Fibroblast of skin of back (primary cell): ENCODE data around the gene MAP3K5. TPM values are rescaled to one million over a fixed set of nuclear protein-coding genes. Genes with fewer than 3 reads are reported as not detected.
"Not testable (repeated sequence)": the region's sequence is repeated elsewhere in the genome, so short reads cannot be mapped to it uniquely, and the experiment has no call there.

ENCODE experiments used
- DNase-seq: peaks from one replicate; pipeline ENCODE4 v3.0.0-alpha.2; 2013
- polyA plus RNA-seq, 2 experiments: library from polyadenylated mRNA; unstranded; fragments of 120-200 nt; gene quantifications; one replicate each; pipeline ENCODE4 v1.2.1, GENCODE V29; 2013; ENCODE audit not compliant: insufficient read length in 2 of 2

MAP3K5 gene, protein sequence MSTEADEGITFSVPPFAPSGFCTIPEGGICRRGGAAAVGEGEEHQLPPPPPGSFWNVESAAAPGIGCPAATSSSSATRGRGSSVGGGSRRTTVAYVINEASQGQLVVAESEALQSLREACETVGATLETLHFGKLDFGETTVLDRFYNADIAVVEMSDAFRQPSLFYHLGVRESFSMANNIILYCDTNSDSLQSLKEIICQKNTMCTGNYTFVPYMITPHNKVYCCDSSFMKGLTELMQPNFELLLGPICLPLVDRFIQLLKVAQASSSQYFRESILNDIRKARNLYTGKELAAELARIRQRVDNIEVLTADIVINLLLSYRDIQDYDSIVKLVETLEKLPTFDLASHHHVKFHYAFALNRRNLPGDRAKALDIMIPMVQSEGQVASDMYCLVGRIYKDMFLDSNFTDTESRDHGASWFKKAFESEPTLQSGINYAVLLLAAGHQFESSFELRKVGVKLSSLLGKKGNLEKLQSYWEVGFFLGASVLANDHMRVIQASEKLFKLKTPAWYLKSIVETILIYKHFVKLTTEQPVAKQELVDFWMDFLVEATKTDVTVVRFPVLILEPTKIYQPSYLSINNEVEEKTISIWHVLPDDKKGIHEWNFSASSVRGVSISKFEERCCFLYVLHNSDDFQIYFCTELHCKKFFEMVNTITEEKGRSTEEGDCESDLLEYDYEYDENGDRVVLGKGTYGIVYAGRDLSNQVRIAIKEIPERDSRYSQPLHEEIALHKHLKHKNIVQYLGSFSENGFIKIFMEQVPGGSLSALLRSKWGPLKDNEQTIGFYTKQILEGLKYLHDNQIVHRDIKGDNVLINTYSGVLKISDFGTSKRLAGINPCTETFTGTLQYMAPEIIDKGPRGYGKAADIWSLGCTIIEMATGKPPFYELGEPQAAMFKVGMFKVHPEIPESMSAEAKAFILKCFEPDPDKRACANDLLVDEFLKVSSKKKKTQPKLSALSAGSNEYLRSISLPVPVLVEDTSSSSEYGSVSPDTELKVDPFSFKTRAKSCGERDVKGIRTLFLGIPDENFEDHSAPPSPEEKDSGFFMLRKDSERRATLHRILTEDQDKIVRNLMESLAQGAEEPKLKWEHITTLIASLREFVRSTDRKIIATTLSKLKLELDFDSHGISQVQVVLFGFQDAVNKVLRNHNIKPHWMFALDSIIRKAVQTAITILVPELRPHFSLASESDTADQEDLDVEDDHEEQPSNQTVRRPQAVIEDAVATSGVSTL (N-terminal part only)
- polyA plus RNA-seq (2013, experiment 1 of 2; ENCODE audit: insufficient read length) = 8.9 TPM
- 7.2 TPM for polyA plus RNA-seq (2013, experiment 2 of 2; ENCODE audit: insufficient read length)

DNA sequence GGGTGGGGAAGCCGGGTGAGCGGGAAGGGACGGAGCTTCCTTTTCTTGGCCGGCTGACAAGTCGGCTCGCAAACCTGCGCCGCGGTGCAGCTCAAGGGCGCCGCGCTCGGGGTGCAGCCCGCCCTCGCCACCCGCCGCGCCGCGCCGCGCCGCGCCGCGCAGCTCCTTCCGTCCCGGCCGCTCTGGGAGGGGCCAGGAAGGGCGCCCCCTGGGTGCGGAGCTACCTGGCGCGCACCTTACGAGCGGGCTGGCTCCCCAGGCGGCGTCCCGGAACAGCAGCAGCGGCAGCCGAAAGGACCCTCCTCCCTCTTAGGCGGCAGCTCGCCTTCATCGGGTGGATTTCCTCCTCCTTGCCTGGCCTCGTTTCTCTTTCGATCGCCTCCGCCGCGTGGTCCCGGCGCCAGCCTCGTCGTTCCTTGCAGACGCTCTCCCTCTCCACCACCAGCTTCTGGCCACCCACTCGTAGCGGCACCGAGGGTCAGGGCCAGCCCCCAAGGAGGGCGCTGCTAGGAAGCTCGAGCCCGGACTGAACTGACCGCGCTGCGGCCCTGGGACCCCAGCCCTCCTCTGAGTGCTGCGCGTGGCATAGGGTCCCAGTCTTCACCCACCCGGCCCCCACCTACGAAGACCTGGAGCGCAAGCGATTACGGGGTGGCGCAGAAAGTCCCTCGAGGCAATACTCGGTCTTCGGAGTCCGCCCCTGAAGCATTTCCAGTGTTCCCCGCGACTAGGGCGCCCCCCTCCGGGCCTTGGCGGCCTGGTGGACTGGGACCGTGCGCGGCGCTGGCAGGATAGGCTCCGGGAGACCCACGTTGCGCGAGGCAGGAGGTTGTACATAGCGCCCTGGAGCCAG is at the start of gene MAP3K5:
Gene MAP3K5, minus strand, starts transcription at position 68 of the 853 bp plus-strand sequence. CDS start 320 bp downstream, outside the sequence.
- peak; percentile 87 for DNase-seq

DNA sequence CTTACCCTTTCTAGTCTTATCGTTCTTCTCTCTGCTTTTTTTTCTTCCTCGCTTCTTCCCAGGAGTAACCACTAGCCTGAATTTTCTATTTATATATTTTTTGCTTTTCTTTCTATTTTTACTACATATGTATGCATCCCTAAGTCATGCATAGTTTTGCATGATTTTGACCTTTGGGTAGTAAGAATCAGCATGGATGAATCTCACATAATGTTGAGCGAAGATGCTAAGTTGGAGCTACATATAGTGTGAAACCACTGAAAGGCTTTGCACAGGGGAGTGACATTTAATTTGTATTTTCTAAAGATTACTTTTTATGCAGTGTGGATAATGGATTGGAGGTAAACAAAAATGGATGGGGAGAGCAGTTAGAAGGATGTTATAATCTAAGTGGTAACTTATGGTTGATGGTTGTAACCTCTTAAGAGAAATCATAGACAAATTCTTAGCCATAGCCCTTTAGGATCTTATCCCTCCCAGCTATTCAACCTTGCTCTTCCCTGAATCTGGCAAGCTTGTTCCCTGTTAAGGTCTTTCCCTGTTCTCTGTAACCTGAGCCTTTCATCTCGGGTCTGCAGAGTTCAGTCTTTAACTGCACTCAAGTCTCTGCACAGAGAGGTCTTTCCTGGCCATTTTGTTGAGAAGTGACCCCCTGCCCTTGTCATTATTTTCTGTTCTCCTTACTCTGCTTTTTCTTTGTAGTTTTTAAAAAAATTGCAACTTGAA is 48.2 kb upstream of the MAP3K5 start:
- no peak for DNase-seq

DNA sequence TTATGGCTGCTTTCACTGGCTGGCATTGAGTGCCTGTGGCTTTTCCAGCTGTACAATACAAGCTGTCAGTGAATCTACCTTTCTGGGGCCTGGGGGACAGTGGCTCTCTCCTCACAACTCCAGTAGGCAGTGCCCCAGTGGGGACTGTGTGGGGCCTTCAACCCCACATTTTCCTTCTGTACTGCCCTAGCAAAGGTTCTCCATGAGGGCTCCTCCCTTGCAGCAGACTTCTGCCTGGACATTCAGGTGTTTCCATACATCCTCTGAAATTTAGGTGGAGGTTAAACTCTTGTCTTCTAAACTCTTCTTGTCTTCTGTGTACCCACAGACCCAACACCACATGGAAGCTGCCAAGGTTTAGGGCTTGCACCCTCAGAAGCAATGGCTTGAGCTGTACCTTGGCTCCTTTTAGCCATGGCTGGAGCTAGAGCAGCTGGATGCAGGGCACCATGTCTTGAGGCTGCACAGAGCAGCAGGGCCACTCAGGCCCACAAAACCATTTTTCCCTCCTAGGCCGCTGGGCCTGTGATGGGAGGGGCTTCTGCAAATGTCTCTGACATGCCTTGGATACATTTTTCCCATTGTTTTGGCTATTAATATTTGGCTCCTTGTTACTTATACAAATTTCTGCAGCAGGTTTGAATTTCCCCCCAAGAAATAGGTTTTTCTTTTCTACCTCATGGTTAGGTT is 39.7 kb upstream of the MAP3K5 start:
- DNase-seq = no peak

DNA sequence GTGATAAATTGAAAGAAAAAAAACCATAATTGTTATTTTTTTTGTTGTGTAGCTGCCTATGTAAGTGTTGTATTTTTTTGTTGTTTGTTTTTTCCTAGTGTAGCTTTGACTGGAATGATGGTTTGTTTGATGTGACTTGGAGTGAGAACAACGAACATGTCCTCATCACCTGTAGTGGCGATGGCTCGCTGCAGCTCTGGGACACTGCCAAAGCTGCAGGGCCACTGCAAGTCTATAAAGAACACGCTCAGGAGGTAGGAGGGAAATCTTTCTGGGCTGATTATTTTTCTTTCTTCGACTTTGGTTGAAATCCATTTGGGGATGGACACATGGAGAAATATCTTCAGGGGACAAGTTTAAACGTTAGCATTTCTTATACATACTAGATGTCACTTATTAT is 33.9 kb upstream of the MAP3K5 start:
- DNase-seq = no peak

- no peak for DNase-seq
These were observed 30.9 kb upstream of the MAP3K5 start for GRCh38 chr6:136823128-136823660.

- DNase-seq = peak; percentile 95
These were observed 30.3 kb upstream of the MAP3K5 start, which contains the start of gene PEX7 for GRCh38 chr6:136822376-136823127. Gene PEX7, plus strand, starts transcription at chr6:136822592. Its CDS starts 74 bp downstream, at chr6:136822666.

DNA sequence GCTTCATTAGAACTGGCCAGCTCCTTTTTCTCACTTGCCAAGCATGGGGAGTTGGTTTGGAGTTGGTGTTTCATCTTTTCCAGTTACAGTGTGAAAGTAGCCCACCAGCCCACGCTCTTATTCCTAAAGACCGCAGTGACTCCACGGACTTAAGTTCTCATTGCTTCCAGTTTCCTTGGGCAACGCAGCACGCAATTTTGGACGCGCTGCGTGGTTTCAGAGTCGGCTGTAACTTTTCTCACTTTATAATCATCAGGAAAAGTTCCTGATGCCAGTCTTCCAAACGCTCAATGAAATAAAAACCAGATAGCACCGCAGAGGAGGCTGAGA is 29.7 kb upstream of the MAP3K5 start:
- DNase-seq = no peak

- no peak for DNase-seq
These were observed 28.3 kb upstream of the MAP3K5 start for GRCh38 chr6:136820561-136820960.

GRCh38 chr6:136816656-136817055 is 24.4 kb upstream of the MAP3K5 start:
- no peak for DNase-seq

- not testable (repeated sequence) for DNase-seq
These were observed 23.3 kb upstream of the MAP3K5 start for GRCh38 chr6:136815608-136816007.

DNA sequence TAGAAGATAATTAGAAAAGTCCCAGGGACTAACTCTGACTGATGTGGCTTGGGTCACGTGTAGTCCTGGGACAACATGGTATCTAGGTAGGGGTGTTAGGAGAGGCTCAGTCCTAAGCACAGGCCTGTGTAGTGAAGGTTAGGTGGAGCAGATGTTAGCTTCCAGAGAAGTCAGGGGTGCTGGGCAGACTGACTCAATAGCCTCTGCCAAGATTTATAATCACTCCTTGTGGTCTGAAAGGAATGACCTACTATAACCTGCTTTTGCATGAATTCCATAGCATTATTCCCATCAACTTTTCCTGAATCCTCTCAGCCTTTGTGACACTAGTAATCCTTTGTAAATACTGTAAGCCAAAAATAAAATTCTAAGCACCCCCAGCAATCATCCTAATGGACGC is 19.9 kb upstream of the MAP3K5 start:
- DNase-seq = peak; percentile 55

GRCh38 chr6:136811272-136811671 is 19.0 kb upstream of the MAP3K5 start:
- peak; percentile 47 for DNase-seq

GRCh38 chr6:136809091-136809860 is 17.0 kb upstream of the MAP3K5 start:
- no peak for DNase-seq

GRCh38 chr6:136803608-136804007 is 11.3 kb upstream of the MAP3K5 start:
- DNase-seq = no peak

DNA sequence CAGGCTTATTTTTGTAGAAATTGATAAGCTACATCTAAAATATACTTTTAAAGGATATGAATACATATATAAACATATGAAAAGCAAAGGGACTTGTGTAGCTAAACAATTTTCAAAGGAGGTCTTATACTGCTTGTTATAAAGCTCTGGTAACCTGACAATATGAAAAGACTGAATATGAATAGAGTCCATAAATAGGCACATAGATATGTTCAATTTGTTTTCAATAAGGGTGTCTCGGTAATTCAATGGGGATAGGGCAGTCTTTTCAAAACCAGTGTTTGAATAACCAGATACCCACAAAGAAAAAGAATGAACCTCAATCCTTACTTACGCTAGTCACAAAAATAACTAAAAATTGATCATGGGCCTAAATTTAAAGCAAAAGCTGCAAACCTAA is 9.3 kb upstream of the MAP3K5 start:
- no peak for DNase-seq

DNA sequence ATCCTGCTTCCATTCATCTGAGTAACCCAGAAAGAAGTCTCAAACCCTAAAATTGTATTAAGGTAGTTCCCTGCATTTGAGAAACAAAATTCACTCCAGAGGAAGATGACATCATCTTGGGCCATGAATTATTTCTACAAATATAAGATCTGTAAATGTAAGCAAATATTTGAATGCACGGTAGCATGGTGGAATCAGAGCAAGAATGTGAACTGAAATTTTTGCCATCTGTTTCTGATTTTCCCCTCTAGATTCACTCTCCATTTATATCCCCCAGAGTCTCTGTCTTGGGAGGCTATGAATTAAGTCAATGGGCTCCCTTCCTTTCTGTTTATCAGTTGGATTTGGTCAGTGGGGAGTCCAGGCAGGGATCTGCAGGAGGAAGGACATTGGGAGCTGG is 5.8 kb upstream of the MAP3K5 start:
- peak; percentile 32 for DNase-seq

GRCh38 chr6:136795996-136796395 is 3.7 kb upstream of the MAP3K5 start:
- DNase-seq = peak; percentile 35

- no peak for DNase-seq
These were observed 3.1 kb upstream of the MAP3K5 start for GRCh38 chr6:136795386-136795785.
